Naive thymus-derived CD8-positive, alpha-beta T cell (primary cell): ENCODE measurements around the gene ACP7. TPM values are rescaled to one million over a fixed set of nuclear protein-coding genes. Genes with fewer than 3 reads are reported as not detected.
A peak's percentile ranks its signal among the peaks of the same experiment; 100 is the strongest.

Experiments
- ATAC-seq, 2 donors: fragments of 150-1000 bp; cut with Tn5 transposase in 1 of 2; sonication (Bioruptor Pico), chemical (Tn5 transposase) in 1 of 2; 1 replicate in 1 of 2; 2 replicates in 1 of 2; pipeline ENCODE4 v1.10.0; 2021; ENCODE audit warnings: mild to moderate bottlenecking in 2 of 2, moderate library complexity in 2 of 2
- POLR2A ChIA-PET: fragments of 350-600 bp; sonication (Branson Sonifier 250); formaldehyde crosslinking; loops from one replicate; lab custom pipeline; 2021; ENCODE audit warnings: antibody characterized with exemption; lab: Charles Lee
- DNase-seq, 10 donors: peaks; one replicate each; pipeline versions ENCODE4 v3.0.0 to v3.0.0-alpha.2; 2020 to 2022
- H3K27ac Mint-ChIP-seq, 10 donors: one replicate each; pipeline ENCODE4 v1.8.0; 2020 to 2022; ENCODE audit warnings: mild to moderate bottlenecking in 10 of 10, mixed read lengths in 10 of 10, moderate library complexity in 4 of 10, inconsistent platforms in 1 of 10
- H3K27me3 Mint-ChIP-seq, 5 donors: one replicate each; pipeline ENCODE4 v1.8.0; 2021 to 2022; ENCODE audit warnings: mixed read lengths in 5 of 5
- H3K36me3 Mint-ChIP-seq, 3 donors: one replicate each; pipeline ENCODE4 v1.8.0; 2020 to 2022; ENCODE audit warnings: mixed read lengths in 3 of 3, mild to moderate bottlenecking in 2 of 3, inconsistent platforms in 1 of 3
- H3K4me1 Mint-ChIP-seq, 4 donors: one replicate each; pipeline ENCODE4 v1.8.0; 2021 to 2022; ENCODE audit warnings: mixed read lengths in 4 of 4
- H3K4me3 Mint-ChIP-seq, 10 donors: one replicate each; pipeline ENCODE4 v1.8.0; 2020 to 2022; ENCODE audit warnings: mild to moderate bottlenecking in 10 of 10, mixed read lengths in 10 of 10, moderate library complexity in 6 of 10, inconsistent platforms in 1 of 10
- H3K9me3 Mint-ChIP-seq, 9 donors: one replicate each; pipeline ENCODE4 v1.8.0; 2020 to 2022; ENCODE audit warnings: mixed read lengths in 9 of 9, mild to moderate bottlenecking in 3 of 9, inconsistent platforms in 1 of 9, moderate library complexity in 1 of 9
- polyA plus RNA-seq, 3 donors: library from polyadenylated mRNA; unstranded; fragments of 300-500 nt; fragmentation: Illumina TruSeq; gene quantifications; one replicate each; pipeline ENCODE4 v1.2.3, GENCODE V29; 2021
- total RNA-seq, 8 experiments: library from RNA in 2 of 8; stranded (reverse) in 2 of 8; gene quantifications; one replicate each; pipeline ENCODE4 v1.2.3 and lab custom pipeline; 2021 to 2026

The ACP7 gene
- total and polyA plus RNA-seq, 5 experiments from 2014 or later = not detected

DNA sequence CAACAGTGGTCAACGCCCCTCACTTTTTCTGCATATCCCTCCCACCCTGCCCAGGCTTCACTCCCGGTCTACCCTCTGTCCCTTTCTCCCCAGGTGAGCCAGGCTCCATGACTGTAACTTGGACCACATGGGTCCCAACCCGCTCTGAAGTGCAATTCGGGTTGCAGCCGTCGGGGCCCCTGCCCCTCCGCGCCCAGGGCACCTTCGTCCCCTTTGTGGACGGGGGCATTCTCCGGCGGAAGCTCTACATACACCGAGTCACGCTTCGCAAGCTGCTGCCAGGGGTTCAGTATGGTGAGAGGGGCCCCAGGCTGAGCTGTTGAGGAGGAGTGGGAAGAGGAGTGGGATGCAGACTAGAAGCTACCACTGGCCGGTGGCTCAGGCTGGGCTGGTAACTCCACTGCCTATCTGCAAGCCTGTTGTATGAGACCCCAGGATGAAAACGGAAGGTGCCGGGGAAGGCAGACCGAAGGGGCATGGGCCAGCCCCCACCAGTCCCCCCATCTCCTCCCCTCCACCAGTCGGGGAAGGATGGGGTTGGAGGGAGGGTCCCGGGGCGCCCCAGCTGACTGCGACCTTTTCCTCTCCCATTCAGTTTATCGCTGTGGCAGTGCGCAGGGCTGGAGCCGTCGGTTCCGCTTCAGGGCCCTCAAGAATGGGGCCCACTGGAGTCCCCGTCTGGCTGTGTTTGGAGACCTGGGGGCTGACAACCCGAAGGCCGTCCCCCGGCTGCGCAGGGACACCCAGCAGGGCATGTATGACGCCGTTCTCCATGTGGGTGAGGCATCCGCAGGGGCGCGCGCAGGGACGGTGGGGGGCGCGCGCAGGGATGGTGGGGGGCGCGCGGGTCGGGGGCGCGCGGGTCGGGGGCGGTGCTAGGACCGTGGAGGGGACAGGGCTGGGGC lies 14.4 kb downstream of the ACP7 start:
- peaks cover 11 to 46% (median 23%) of the 10 kb centered on the region in 5 donors for H3K27me3 Mint-ChIP-seq
- no peaks in the 10 kb centered on the region for H3K9me3 Mint-ChIP-seq
- H3K27ac Mint-ChIP-seq = no peak overlapping the region
- ATAC-seq = peak in 1 of 2 donors; percentile 16
- H3K36me3 Mint-ChIP-seq = no peaks in the 10 kb centered on the region
- no peak for DNase-seq
- peaks cover 0 to 6% (median 1%) of the 10 kb centered on the region in 4 donors for H3K4me1 Mint-ChIP-seq
- POLR2A ChIA-PET = no interaction called here
- H3K4me3 Mint-ChIP-seq = peak overlapping the region in 2 of 10 donors; percentile 18 to 56

DNA sequence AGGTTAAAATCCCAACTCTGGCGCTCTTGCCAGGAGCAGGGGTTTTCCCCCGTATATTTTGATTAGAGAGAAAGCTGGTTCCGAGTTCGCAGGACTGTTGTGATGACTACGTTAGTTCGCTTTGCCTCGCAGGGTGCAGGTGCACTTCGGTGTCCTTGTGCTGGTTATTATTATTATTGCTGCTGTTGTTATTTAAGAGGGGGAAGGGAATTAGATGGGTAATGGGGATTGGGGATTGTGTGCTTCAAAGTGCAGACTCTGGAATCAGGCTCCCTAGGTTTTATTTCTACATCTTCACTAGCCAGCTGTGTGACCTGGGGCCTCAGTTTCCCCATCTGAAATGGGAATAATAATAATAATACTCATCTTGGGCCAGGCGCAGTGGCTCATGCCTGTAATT lies 15.2 kb downstream of the ACP7 start:
- Mint-ChIP-seq H3K36me3 (no peaks in the 10 kb centered on the region), H3K27me3 (peaks cover 10 to 42% (median 22%) of the 10 kb centered on the region in 5 donors), H3K9me3 (no peaks in the 10 kb centered on the region), H3K4me3 (peak overlapping the region in 1 of 10 donors; percentile 20), H3K27ac (peak overlapping the region in 1 of 10 donors; percentile 14), H3K4me1 (peaks cover 0 to 6% (median 1%) of the 10 kb centered on the region in 4 donors)
- no peak for ATAC-seq
- no peak for DNase-seq
- POLR2A ChIA-PET = no interaction called here

DNA sequence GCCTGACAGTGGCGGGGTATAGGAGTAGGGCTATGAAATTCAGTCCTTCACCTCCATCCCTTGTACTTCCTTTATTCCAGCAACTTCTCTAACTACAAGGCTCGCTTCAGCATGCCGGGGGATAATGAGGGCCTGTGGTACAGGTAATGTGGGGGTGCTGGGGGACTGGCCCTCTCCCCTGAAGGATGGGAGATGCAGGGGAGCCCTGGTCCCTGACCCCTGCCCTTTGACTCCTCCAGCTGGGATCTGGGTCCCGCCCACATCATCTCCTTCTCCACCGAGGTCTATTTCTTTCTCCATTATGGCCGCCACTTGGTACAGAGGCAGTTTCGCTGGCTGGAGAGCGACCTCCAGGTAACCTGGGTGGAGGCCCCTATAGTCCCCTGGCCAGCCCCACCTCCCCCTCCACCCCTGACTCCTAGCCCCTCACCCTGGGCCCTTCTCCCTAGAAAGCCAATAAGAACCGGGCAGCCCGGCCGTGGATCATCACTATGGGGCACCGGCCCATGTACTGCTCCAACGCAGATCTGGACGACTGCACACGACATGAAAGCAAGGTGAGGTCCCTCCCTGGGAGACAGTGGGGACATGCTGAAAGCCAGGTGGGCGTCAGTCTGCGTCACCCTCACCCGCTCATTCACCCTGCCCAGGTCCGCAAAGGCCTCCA lies 16.5 kb downstream of the ACP7 start:
- H3K4me1 Mint-ChIP-seq = peaks cover 0 to 6% (median 1%) of the 10 kb centered on the region in 4 donors
- no peaks in the 10 kb centered on the region for H3K36me3 Mint-ChIP-seq
- H3K9me3 Mint-ChIP-seq = no peaks in the 10 kb centered on the region
- DNase-seq (no peak), ATAC-seq (no peak)
- H3K27me3 Mint-ChIP-seq = peaks cover 9 to 41% (median 17%) of the 10 kb centered on the region in 5 donors
- no peak overlapping the region for H3K4me3 Mint-ChIP-seq
- POLR2A ChIA-PET = interaction anchor here (0.6 kb wide), 1 partner anchor 307 kb away, joined by 3 read pairs; no protein-coding TSS in a partner anchor
- no peak overlapping the region for H3K27ac Mint-ChIP-seq

- ATAC-seq = no peak
- DNase-seq = no peak
- no peak overlapping the region for H3K4me3 Mint-ChIP-seq
Measured at GRCh38 chr19:39103151-39103550, 19.0 kb downstream of the ACP7 start.

DNA sequence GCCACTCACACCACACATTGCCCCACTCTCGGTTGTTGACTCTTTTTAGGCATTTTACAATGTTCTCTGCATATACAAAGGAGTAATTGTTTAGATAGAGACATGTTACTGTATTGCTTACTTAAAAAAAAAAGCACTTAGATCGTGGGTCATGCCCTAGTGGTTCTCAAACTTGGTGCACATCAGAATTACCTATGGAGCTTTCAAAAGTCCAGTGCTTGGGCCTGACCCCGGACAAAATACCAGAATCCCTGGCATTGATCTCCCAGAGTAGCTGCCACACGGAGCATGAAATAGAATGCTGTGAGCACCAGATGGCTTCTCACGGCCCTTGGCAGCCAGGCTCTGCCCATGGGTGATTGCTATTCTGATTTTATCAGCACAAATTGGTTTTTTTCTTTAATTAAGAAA lies 20.0 kb downstream of the ACP7 start:
- H3K27ac Mint-ChIP-seq = no peak overlapping the region
- no peak for ATAC-seq
- DNase-seq = no peak
- POLR2A ChIA-PET = no interaction called here
- H3K4me1 Mint-ChIP-seq = peaks cover 0 to 3% (median 1%) of the 10 kb centered on the region in 4 donors
- no peaks in the 10 kb centered on the region for H3K9me3 Mint-ChIP-seq
- peaks cover 2 to 11% (median 7%) of the 10 kb centered on the region in 5 donors for H3K27me3 Mint-ChIP-seq
- H3K36me3 Mint-ChIP-seq = no peaks in the 10 kb centered on the region
- H3K4me3 Mint-ChIP-seq = no peak overlapping the region

More at GRCh38 chr19:39103151-39103550, 19.0 kb downstream of the ACP7 start:
- Mint-ChIP-seq H3K27me3 (peaks cover 6 to 18% (median 12%) of the 10 kb centered on the region in 5 donors), H3K27ac (no peak overlapping the region), H3K36me3 (no peaks in the 10 kb centered on the region), H3K4me1 (peaks cover 0 to 6% (median 1%) of the 10 kb centered on the region in 4 donors), H3K9me3 (no peaks in the 10 kb centered on the region)
- POLR2A ChIA-PET = no interaction called here

GRCh38 chr19:39106194-39106593 lies 22.0 kb downstream of the ACP7 start:
- H3K36me3 Mint-ChIP-seq = no peaks in the 10 kb centered on the region
- peak overlapping the region in 2 of 10 donors; percentile 12 to 52 for H3K27ac Mint-ChIP-seq
- POLR2A ChIA-PET = no interaction called here
- peaks cover 0 to 3% (median 0%) of the 10 kb centered on the region in 5 donors for H3K27me3 Mint-ChIP-seq
- no peak overlapping the region for H3K4me3 Mint-ChIP-seq
- no peaks in the 10 kb centered on the region for H3K9me3 Mint-ChIP-seq
- peaks cover 2 to 8% (median 4%) of the 10 kb centered on the region in 4 donors for H3K4me1 Mint-ChIP-seq
- DNase-seq (no peak), ATAC-seq (no peak)

GRCh38 chr19:39109641-39110040 lies 25.5 kb downstream of the ACP7 start:
- no peak overlapping the region for H3K27ac Mint-ChIP-seq
- no peaks in the 10 kb centered on the region for H3K36me3 Mint-ChIP-seq

GRCh38 chr19:39110263-39110967 lies 26.2 kb downstream of the ACP7 start:
- no peak overlapping the region for H3K27ac Mint-ChIP-seq
- no peak overlapping the region for H3K4me3 Mint-ChIP-seq
- ATAC-seq (peak; percentile 89 to 99), DNase-seq (peak; percentile 52 to 85 (median 72))
- no peaks in the 10 kb centered on the region for H3K36me3 Mint-ChIP-seq
- H3K27me3 Mint-ChIP-seq = peaks cover 0 to 3% (median 0%) of the 10 kb centered on the region in 5 donors
- POLR2A ChIA-PET = no interaction called here
- H3K4me1 Mint-ChIP-seq = peaks cover 2 to 8% (median 4%) of the 10 kb centered on the region in 4 donors
- H3K9me3 Mint-ChIP-seq = no peaks in the 10 kb centered on the region

More at GRCh38 chr19:39109641-39110040, 25.5 kb downstream of the ACP7 start:
- POLR2A ChIA-PET = no interaction called here
- H3K4me1 Mint-ChIP-seq = peaks cover 2 to 8% (median 4%) of the 10 kb centered on the region in 4 donors
- peaks cover 0 to 3% (median 0%) of the 10 kb centered on the region in 5 donors for H3K27me3 Mint-ChIP-seq
- DNase-seq = no peak
- no peak for ATAC-seq
- no peaks in the 10 kb centered on the region for H3K9me3 Mint-ChIP-seq
- no peak overlapping the region for H3K4me3 Mint-ChIP-seq

- POLR2A ChIA-PET = interaction anchor here (0.6 kb wide), 1 partner anchor 1234 kb away, joined by 4 read pairs; no protein-coding TSS in a partner anchor
- DNase-seq (no peak), ATAC-seq (no peak)
- Mint-ChIP-seq H3K9me3 (no peaks in the 10 kb centered on the region), H3K36me3 (no peaks in the 10 kb centered on the region), H3K4me3 (no peak overlapping the region), H3K4me1 (peaks cover 2 to 8% (median 4%) of the 10 kb centered on the region in 4 donors), H3K27me3 (peaks cover 0 to 2% (median 0%) of the 10 kb centered on the region in 5 donors), H3K27ac (peak overlapping the region in 2 of 10 donors; percentile 5 to 89)
Measured at GRCh38 chr19:39111593-39112199, 27.5 kb downstream of the ACP7 start.

DNA sequence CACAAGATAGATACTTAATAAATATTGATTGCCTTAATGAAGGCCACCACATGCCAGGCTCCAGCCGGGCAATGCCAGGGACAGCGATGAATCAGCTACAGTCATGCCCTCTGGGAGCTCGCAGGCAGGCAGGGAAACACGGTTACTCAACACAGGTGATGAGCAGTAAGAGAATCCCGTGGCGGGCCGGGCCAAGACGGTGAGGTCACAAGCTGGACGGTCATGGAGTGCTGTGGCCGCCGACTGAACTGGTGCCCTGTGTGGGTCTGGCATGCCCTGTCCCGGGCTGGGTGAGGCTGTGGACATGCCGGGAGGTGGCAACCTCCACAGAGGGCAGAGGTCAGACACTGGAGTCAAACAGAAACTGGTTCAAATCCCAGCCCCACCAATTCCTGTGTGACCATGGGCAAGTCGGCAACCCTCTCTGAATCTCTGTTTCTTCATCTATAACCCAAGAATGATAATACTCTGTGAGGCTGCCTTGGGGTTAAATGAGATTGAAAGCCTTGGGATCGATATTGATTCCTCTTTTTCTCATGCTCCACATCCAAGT lies 28.2 kb downstream of the ACP7 start:
- Mint-ChIP-seq H3K27ac (peak overlapping the region in 1 of 10 donors; percentile 89), H3K27me3 (peaks cover 0 to 2% (median 0%) of the 10 kb centered on the region in 5 donors), H3K9me3 (no peaks in the 10 kb centered on the region), H3K4me3 (no peak overlapping the region), H3K36me3 (no peaks in the 10 kb centered on the region), H3K4me1 (peaks cover 2 to 8% (median 4%) of the 10 kb centered on the region in 4 donors)
- POLR2A ChIA-PET = no interaction called here
- no peak for ATAC-seq
- DNase-seq = no peak

DNA sequence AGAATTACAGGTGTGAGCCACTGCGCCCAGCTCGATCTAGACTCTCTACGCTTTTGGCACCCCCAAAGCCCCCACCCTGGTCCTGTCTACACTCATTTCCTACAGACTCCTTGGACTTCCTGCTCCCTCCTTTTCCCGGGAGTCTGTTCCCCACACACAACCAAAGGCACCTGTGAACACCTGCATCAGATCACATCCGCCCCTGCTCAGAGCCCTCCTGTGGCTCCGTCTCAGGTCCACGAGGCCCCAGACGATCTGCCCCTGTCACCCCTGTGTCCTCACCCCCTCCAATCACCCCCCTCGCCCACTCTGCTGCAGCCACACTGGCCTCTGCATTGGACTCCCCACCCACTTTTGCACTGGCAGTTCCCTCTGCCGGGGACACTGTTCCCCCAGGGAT lies 29.0 kb downstream of the ACP7 start:
- no peak for DNase-seq
- Mint-ChIP-seq H3K36me3 (no peaks in the 10 kb centered on the region), H3K4me1 (peaks cover 2 to 8% (median 4%) of the 10 kb centered on the region in 4 donors), H3K27ac (no peak overlapping the region), H3K27me3 (peaks cover 0 to 2% (median 0%) of the 10 kb centered on the region in 5 donors), H3K4me3 (no peak overlapping the region), H3K9me3 (no peaks in the 10 kb centered on the region)
- ATAC-seq = no peak
- POLR2A ChIA-PET = no interaction called here
